Mammary epithelial cell (primary cell): Measurements from ENCODE around the gene TFEB.

ENCODE experiments used
- CTCF ChIP-seq, 2 donors: IDR thresholded peaks in 1 of 2; conservative IDR thresholded peaks in 1 of 2; 2 replicates each; pipeline ENCODE4 v1.5.1; 2011 to 2012; ENCODE audit warnings: inconsistent platforms in 2 of 2, low read length in 2 of 2, mild to moderate bottlenecking in 2 of 2, control low read depth in 1 of 2, low read depth in 1 of 2; ENCODE audit not compliant: insufficient read depth in 1 of 2; ENCODE audit errors: extremely low read depth in 1 of 2
- EZH2 ChIP-seq: IDR thresholded peaks from 2 replicates; pipeline ENCODE4 v1.6.1; 2012; ENCODE audit warnings: low read length, inconsistent platforms, borderline replicate concordance

GRCh38 chr6:41741625-41742490 lies 6.5 kb upstream of the TFEB start:
- TF ChIP-seq CTCF (conservative IDR thresholded peaks at IDR 0.05 in 1 of 2, IDR thresholded peaks at IDR 0.05 in 1 of 2; ENCODE audit: extremely low read depth in 1 of 2, insufficient read depth in 1 of 2, low read depth in 1 of 2, low read length in 2 of 2): no peak
- TF ChIP-seq EZH2: no peak
